ENCODE results near the gene MYH13. TPM values are rescaled to one million over a fixed set of nuclear protein-coding genes. Genes with fewer than 3 reads are reported as not detected.

Gene MYH13
- total RNA-seq, 1 donor from 2014 or later, result not detected

- Mint-ChIP-seq H3K4me1 (ENCODE audit: unreplicated experiment) (no peaks in the 10 kb centered on the region), H3K27me3 (peaks cover 12% of the 10 kb centered on the region), H3K36me3 (no peaks in the 10 kb centered on the region), H3K9me3 (no peaks in the 10 kb centered on the region), H3K27ac (no peak overlapping the region), H3K4me3 (no peak overlapping the region)
- no peak for DNase-seq (ENCODE audit: extremely low spot score, unreplicated experiment)
- TF ChIP-seq, protein P1, sequence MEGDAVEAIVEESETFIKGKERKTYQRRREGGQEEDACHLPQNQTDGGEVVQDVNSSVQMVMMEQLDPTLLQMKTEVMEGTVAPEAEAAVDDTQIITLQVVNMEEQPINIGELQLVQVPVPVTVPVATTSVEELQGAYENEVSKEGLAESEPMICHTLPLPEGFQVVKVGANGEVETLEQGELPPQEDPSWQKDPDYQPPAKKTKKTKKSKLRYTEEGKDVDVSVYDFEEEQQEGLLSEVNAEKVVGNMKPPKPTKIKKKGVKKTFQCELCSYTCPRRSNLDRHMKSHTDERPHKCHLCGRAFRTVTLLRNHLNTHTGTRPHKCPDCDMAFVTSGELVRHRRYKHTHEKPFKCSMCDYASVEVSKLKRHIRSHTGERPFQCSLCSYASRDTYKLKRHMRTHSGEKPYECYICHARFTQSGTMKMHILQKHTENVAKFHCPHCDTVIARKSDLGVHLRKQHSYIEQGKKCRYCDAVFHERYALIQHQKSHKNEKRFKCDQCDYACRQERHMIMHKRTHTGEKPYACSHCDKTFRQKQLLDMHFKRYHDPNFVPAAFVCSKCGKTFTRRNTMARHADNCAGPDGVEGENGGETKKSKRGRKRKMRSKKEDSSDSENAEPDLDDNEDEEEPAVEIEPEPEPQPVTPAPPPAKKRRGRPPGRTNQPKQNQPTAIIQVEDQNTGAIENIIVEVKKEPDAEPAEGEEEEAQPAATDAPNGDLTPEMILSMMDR (conservative IDR thresholded peaks at IDR 0.05), result no peak
These were observed 121.4 kb downstream of the MYH13 start for GRCh38 chr17:10251212-10251948.

Other genes with a start within 250 kb of the MYH13 start
- 5.9 and 19.5 TPM in 2 replicates for gene GAS7, start 174.4 kb downstream of the MYH13 start, total RNA-seq (ENCODE audit: low replicate concordance)
- 0.05 and 0.68 TPM in 2 replicates for gene MYH8, start 48.9 kb upstream of the MYH13 start, total RNA-seq (ENCODE audit: low replicate concordance)
- gene MYH4, start 96.6 kb upstream of the MYH13 start, total RNA-seq (ENCODE audit: low replicate concordance), result 0.12 TPM in 2 replicates
- not detected in 2 replicates for gene MYH1, start 145.5 kb upstream of the MYH13 start, total RNA-seq (ENCODE audit: low replicate concordance)
- gene MYH2, start 176.7 kb upstream of the MYH13 start, total RNA-seq (ENCODE audit: low replicate concordance), result not detected in 2 replicates